ENCODE results near the gene TBC1D9. TPM values are rescaled to one million over a fixed set of nuclear protein-coding genes. Genes with fewer than 3 reads are reported as not detected.

TBC1D9 gene
- polyA plus RNA-seq, 3 donors = 13.6 to 33.5 (median 21.0) TPM

DNA sequence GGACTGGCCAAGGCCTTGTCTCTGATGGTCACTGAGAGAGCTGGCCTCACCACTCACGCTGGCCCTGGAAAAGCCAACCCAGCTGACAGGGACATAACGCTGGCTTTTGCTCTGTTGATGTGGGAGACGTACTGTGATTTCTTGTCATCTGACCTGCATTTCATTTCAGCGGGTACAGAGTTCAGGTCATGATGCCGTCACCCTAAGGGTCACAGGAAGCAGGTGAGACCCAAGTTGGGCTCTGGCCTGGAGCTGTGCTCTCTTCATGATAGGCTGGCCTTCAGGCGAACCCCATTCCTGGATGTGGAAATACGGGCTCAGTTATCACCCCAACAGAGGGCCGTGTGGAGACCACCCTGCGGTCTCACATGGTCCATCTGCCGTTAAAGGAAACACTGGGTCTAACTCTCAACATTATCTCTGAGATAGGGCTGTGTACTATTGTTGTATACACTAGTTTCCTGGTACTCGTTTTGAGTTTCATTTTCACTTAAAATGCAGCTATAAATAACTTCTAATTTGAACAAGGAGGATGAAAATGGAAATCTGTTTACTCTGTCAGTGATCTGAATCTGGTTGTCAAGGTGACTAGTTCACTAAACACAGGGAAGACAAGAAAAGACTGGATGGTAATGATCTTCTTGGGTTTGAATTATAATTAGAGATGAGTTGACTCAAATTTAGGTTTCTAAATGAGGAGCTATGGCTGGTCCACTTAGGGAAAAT lies 89.1 kb downstream of the TBC1D9 start:
- Mint-ChIP-seq H3K9me3 (peaks cover 0 to 4% (median 2%) of the 10 kb centered on the region in 7 donors), H3K4me1 (peaks cover 9% of the 10 kb centered on the region), H3K27me3 (ENCODE audit: low read depth in 3 of 3) (peaks cover 0 to 3% (median 2%) of the 10 kb centered on the region in 3 donors), H3K36me3 (peaks cover 77 to 85% of the 10 kb centered on the region in 2 donors), H3K27ac (peak overlapping the region in 3 of 7 donors; percentile 13 to 55 (median 42)), H3K4me3 (no peak overlapping the region)
- H3K27ac ChIP-seq (ENCODE audit: low read depth in 1 of 2, low read length in 2 of 2) = peak overlapping the region in 1 of 2 donors; percentile 51
- peaks cover 55 to 94% of the 10 kb centered on the region in 2 donors for H3K36me3 ChIP-seq (replicated peaks in 1 of 2; ENCODE audit: control insufficient read depth in 1 of 2, insufficient read depth in 2 of 2, low read length in 2 of 2)
- peaks cover 17% of the 10 kb centered on the region for H4K20me1 ChIP-seq (ENCODE audit: insufficient read depth, low read length)
- H3K27me3 ChIP-seq (ENCODE audit: control insufficient read depth in 2 of 2, insufficient read depth in 2 of 2, low read length in 2 of 2) = no peaks in the 10 kb centered on the region
- no peak for DNase-seq
- no peaks in the 10 kb centered on the region for H3K79me2 ChIP-seq (ENCODE audit: insufficient read depth, low read length)
- no peak overlapping the region for H3K4me3 ChIP-seq (replicated peaks in 1 of 3; ENCODE audit: low read depth in 2 of 3, low read length in 3 of 3)
- intact Hi-C loops (cut with micrococcal nuclease) = no loop called here
- 95% methylated on average over 6 of the region's 11 CpGs for WGBS (ENCODE audit: insufficient coverage)
- H2AFZ ChIP-seq (ENCODE audit: insufficient read depth, low read depth, low read length, poor library complexity, severe bottlenecking) = no peak overlapping the region
- no peaks in the 10 kb centered on the region for H3K9me3 ChIP-seq (replicated peaks in 1 of 2; ENCODE audit: control insufficient read depth in 1 of 2, insufficient read depth in 1 of 2, low read length in 2 of 2)
- no peak overlapping the region for H3K4me2 ChIP-seq (replicated peaks; ENCODE audit: extremely low read depth, low read length, poor library complexity, severe bottlenecking)
- H3K4me1 ChIP-seq (ENCODE audit: control insufficient read depth in 1 of 2, insufficient read depth in 2 of 2, low read length in 2 of 2) = no peaks in the 10 kb centered on the region
- H3K9ac ChIP-seq (ENCODE audit: insufficient read depth, low read length, poor library complexity, severe bottlenecking) = no peak overlapping the region
- no peak for TF ChIP-seq CTCF (IDR thresholded peaks at IDR 0.05)

DNA sequence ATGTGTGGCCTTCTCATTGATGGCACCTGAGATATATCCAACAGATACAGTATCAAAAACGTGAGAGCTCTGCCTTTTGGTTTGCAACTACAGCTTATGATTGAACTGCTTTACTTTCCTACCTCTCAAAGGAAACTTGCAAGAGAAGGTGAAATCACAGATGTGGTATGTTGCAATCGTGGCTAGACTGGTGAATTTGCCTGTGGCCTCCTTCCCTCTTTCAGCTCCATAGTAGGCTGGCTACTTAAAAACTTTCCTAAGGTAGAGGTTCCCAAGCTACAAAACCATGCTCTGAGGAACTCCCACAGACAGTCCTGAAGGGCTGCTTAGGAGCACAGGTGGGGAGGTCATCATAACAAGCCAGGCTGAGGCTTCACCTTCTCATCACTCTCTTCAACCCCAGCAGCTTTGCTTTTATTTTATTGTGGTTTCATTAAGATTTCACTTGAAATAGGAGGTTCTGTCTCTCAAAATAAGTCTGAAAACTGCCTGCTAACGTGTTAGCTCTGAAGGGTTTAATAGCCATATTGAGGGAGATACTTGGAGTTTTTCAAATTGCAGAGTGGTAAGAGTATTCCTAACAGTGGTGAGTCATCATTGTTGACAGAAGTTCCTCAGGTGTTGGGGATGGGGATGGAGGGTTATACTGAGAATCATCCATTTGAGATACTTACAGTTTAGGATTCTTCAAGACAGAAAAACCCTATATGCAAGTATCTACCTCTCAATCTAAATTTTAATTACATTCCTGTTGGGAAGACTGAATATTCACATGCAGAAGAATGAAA lies 93.9 kb downstream of the TBC1D9 start:
- Histone ChIP-seq H3K4me1 (ENCODE audit: control insufficient read depth in 1 of 2, insufficient read depth in 2 of 2, low read length in 2 of 2) (no peaks in the 10 kb centered on the region), H3K9me3 (replicated peaks in 1 of 2; ENCODE audit: control insufficient read depth in 1 of 2, insufficient read depth in 1 of 2, low read length in 2 of 2) (no peaks in the 10 kb centered on the region), H3K36me3 (replicated peaks in 1 of 2; ENCODE audit: control insufficient read depth in 1 of 2, insufficient read depth in 2 of 2, low read length in 2 of 2) (peaks cover 58 to 96% of the 10 kb centered on the region in 2 donors), H3K4me3 (replicated peaks in 1 of 3; ENCODE audit: low read depth in 2 of 3, low read length in 3 of 3) (no peak overlapping the region), H3K79me2 (ENCODE audit: insufficient read depth, low read length) (no peaks in the 10 kb centered on the region), H3K27ac (ENCODE audit: low read depth in 1 of 2, low read length in 2 of 2) (no peak overlapping the region), H3K27me3 (ENCODE audit: control insufficient read depth in 2 of 2, insufficient read depth in 2 of 2, low read length in 2 of 2) (no peaks in the 10 kb centered on the region), H2AFZ (ENCODE audit: insufficient read depth, low read depth, low read length, poor library complexity, severe bottlenecking) (no peak overlapping the region), H4K20me1 (ENCODE audit: insufficient read depth, low read length) (peaks cover 23% of the 10 kb centered on the region), H3K9ac (ENCODE audit: insufficient read depth, low read length, poor library complexity, severe bottlenecking) (no peak overlapping the region), H3K4me2 (replicated peaks; ENCODE audit: extremely low read depth, low read length, poor library complexity, severe bottlenecking) (no peak overlapping the region)
- intact Hi-C loops (cut with micrococcal nuclease) = no loop called here
- no peak for TF ChIP-seq CTCF (IDR thresholded peaks at IDR 0.05)
- peaks cover 0 to 4% (median 2%) of the 10 kb centered on the region in 7 donors for H3K9me3 Mint-ChIP-seq
- no peaks in the 10 kb centered on the region for H3K27me3 Mint-ChIP-seq (ENCODE audit: low read depth in 3 of 3)
- peak in 1 of 3 donors; percentile 9 for DNase-seq
- 67% methylated on average over 1 of the region's 3 CpGs for WGBS (ENCODE audit: insufficient coverage)
- H3K36me3 Mint-ChIP-seq = peaks cover 76 to 89% of the 10 kb centered on the region in 2 donors
- peaks cover 6% of the 10 kb centered on the region for H3K4me1 Mint-ChIP-seq
- H3K27ac Mint-ChIP-seq = no peak overlapping the region
- no peak overlapping the region for H3K4me3 Mint-ChIP-seq

Measured in CD14-positive monocyte (primary cell).